ENCODE results near the gene KCTD2.

Gene KCTD2

GRCh38 chr17:75048249-75048878, 1.3 kb downstream of the KCTD2 start:
- ChIA-PET CTCF (interaction anchor here (0.9 kb wide), 1 partner anchor 12 kb away, joined by 4 read pairs; no protein-coding TSS in a partner anchor), POLR2A (interaction anchor here (0.8 to 3.5 kb wide), 8 partner anchors 13 to 223 kb away, joined by 3 to 31 read pairs (median 4); partner anchors contain the start of genes ARMC7, CDR2L, MIF4GD and MRPL58)
- no peak for DNase-seq (ENCODE audit: extremely low spot score)
- TF ChIP-seq BHLHE40 (IDR thresholded peaks at IDR 0.05; ENCODE audit: borderline replicate concordance): no peak

DNA sequence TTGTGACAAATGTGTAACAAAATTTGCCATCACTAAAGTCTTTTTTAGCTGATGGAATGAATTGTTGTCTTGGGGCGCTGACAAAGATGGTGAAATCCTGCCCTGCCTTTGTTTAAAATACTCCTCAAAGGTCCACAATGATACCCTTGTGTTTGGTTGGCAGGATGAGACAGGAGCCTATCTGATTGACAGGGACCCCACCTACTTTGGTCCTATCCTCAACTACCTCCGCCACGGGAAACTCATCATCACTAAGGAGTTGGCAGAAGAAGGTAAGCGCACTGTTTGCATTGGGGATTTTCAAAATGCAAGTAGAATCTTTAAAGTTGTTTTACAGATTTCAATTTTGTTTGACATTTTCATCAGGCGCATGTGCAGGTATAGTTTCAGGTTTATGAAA, 2.0 kb downstream of the KCTD2 start:
- TF ChIP-seq PKNOX1 (IDR thresholded peaks at IDR 0.05) (no peak), SUZ12 (IDR thresholded peaks at IDR 0.05) (no peak), TARDBP (IDR thresholded peaks at IDR 0.05) (no peak), SP1 (IDR thresholded peaks at IDR 0.05) (no peak), ARNT (IDR thresholded peaks at IDR 0.05) (no peak), NFRKB (IDR thresholded peaks at IDR 0.05) (no peak), L3MBTL2 (conservative IDR thresholded peaks at IDR 0.05) (no peak), FOXM1 (IDR thresholded peaks at IDR 0.05; ENCODE audit: borderline replicate concordance) (no peak), ZNF384 (IDR thresholded peaks at IDR 0.05) (no peak), BHLHE40 (IDR thresholded peaks at IDR 0.05; ENCODE audit: borderline replicate concordance) (no peak), LEF1 (IDR thresholded peaks at IDR 0.05; ENCODE audit: borderline replicate concordance) (no peak), FOXA1 (IDR thresholded peaks at IDR 0.05) (no peak), CTBP1 (IDR thresholded peaks at IDR 0.05; ENCODE audit: borderline replicate concordance) (no peak)
- no peak for DNase-seq (ENCODE audit: extremely low spot score)
- ChIA-PET POLR2A (interaction anchor here (0.8 to 3.5 kb wide), 7 partner anchors 12 to 222 kb away, joined by 3 to 31 read pairs (median 4); partner anchors contain the start of genes ARMC7, MIF4GD and MRPL58), CTCF (no interaction called here)

GRCh38 chr17:75049706-75050105, 2.7 kb downstream of the KCTD2 start:
- CTCF ChIA-PET: no interaction called here

GRCh38 chr17:75051941-75052340, 4.9 kb downstream of the KCTD2 start:
- no peak for TF ChIP-seq L3MBTL2 (conservative IDR thresholded peaks at IDR 0.05)
- DNase-seq (ENCODE audit: extremely low spot score): no peak
- ChIA-PET CTCF (interaction anchor here (0.6 kb wide), 1 partner anchor 260 kb away, joined by 3 read pairs; no protein-coding TSS in a partner anchor), POLR2A (no interaction called here)

More at GRCh38 chr17:75049706-75050105, 2.7 kb downstream of the KCTD2 start:
- POLR2A ChIA-PET: interaction anchor here (1.4 to 1.5 kb wide), 3 partner anchors 60 to 221 kb away, joined by 3 to 4 read pairs (median 3); partner anchors contain the start of genes ARMC7 and MIF4GD
- DNase-seq (ENCODE audit: extremely low spot score): no peak
- no peak for TF ChIP-seq SUZ12 (IDR thresholded peaks at IDR 0.05)
- no peak for TF ChIP-seq HDGF (IDR thresholded peaks at IDR 0.05; ENCODE audit: borderline replicate concordance)
- no peak for TF ChIP-seq SP1 (IDR thresholded peaks at IDR 0.05)
- no peak for TF ChIP-seq NFRKB (IDR thresholded peaks at IDR 0.05)

DNA sequence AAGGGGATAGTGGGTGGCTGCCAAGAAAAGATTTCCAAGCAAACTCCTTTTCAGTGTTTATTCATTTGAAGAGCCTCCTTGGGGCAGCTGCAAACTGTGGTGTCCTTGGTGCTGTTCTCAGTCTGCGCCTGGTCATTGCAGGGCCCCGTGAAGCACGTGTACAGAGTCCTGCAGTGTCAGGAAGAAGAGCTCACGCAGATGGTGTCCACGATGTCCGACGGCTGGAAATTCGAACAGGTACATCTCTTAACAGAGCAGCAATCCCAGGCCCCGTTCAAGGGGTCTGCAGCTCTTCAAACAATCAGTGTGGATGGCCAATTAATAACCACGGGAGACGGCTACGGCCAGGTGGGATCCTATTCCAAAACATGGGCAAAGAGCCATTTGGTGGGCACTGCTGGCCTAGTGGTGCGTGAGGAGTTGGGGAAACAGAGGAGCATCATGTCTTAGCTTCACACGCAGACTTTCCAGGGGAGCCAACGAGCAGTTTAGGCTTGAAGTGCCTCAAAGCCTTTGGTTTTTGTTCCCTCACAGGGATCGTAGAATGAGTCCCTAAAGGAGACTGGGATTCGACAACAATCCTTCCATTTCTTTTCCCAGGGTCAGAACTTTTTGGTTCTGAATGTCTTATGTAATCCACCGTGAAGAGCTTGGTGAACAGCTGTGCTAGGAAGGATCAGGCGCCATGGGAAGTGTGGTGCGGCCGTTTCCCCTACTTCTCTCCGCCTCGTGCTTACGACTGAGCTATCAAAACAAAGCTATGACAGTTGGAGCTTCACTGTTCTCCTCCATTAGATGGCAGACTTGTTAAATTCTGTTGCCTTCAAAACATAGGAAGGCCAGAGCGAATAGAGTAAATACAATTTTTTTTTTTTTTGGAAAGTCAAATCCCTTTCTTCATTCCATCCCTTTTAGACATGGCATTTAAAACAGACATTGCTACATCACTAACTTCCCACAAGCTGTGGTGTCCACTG, 12.6 kb downstream of the KCTD2 start:
- ChIA-PET CTCF (interaction anchor here (0.6 to 2.1 kb wide), 9 partner anchors 12 to 142 kb away, joined by 3 to 9 read pairs (median 4); no protein-coding TSS in a partner anchor), POLR2A (interaction anchor here (0.6 to 3.1 kb wide), 5 partner anchors 50 to 974 kb away, joined by 3 to 10 read pairs (median 4); partner anchors contain the start of genes ARMC7 and NT5C)
- DNase-seq (ENCODE audit: extremely low spot score): no peak
- no peak for TF ChIP-seq HDGF (IDR thresholded peaks at IDR 0.05; ENCODE audit: borderline replicate concordance)
- TF ChIP-seq FOXM1 (IDR thresholded peaks at IDR 0.05; ENCODE audit: borderline replicate concordance): no peak
- TF ChIP-seq CTBP1 (IDR thresholded peaks at IDR 0.05; ENCODE audit: borderline replicate concordance): no peak
- TF ChIP-seq LEF1 (IDR thresholded peaks at IDR 0.05; ENCODE audit: borderline replicate concordance): no peak
- no peak for TF ChIP-seq PKNOX1 (IDR thresholded peaks at IDR 0.05)
- no peak for TF ChIP-seq BHLHE40 (IDR thresholded peaks at IDR 0.05; ENCODE audit: borderline replicate concordance)
- no peak for TF ChIP-seq SP1 (IDR thresholded peaks at IDR 0.05)
- no peak for TF ChIP-seq TARDBP (IDR thresholded peaks at IDR 0.05)
- TF ChIP-seq NFRKB (IDR thresholded peaks at IDR 0.05): no peak
- TF ChIP-seq L3MBTL2 (conservative IDR thresholded peaks at IDR 0.05): no peak
- TF ChIP-seq ARNT (IDR thresholded peaks at IDR 0.05): no peak
- TF ChIP-seq FOXA1 (IDR thresholded peaks at IDR 0.05): no peak
- TF ChIP-seq ZNF384 (IDR thresholded peaks at IDR 0.05): no peak
- TF ChIP-seq SUZ12 (IDR thresholded peaks at IDR 0.05): no peak
- no peak for TF ChIP-seq FOXK2 (IDR thresholded peaks at IDR 0.05)
- TF ChIP-seq ELF4 (IDR thresholded peaks at IDR 0.05): no peak

GRCh38 chr17:75060434-75061054, 13.5 kb downstream of the KCTD2 start:
- ChIA-PET POLR2A (interaction anchor here (1.2 to 3.1 kb wide), 3 partner anchors 12 to 71 kb away, joined by 4 to 10 read pairs (median 5); partner anchors contain the start of genes ARMC7 and NT5C), CTCF (interaction anchor here (0.9 to 2.1 kb wide), 4 partner anchors 12 to 141 kb away, joined by 3 to 7 read pairs (median 4); no protein-coding TSS in a partner anchor)
- DNase-seq (ENCODE audit: extremely low spot score): no peak
- TF ChIP-seq PKNOX1 (IDR thresholded peaks at IDR 0.05) (no peak), CTBP1 (IDR thresholded peaks at IDR 0.05; ENCODE audit: borderline replicate concordance) (no peak), BHLHE40 (IDR thresholded peaks at IDR 0.05; ENCODE audit: borderline replicate concordance) (no peak), FOXA1 (IDR thresholded peaks at IDR 0.05) (no peak), FOXM1 (IDR thresholded peaks at IDR 0.05; ENCODE audit: borderline replicate concordance) (no peak)

All from HEK293T (cell line).